GM12874 (cell line): Measurements from ENCODE around the gene TP53TG5.

Experiments
- CTCF ChIP-seq: IDR thresholded peaks from 2 replicates; pipeline ENCODE4 v1.5.1; 2011; ENCODE audit warnings: low read depth, mild to moderate bottlenecking, control low read depth, low read length, moderate library complexity; ENCODE audit not compliant: insufficient read depth

Gene TP53TG5

GRCh38 chr20:45336530-45337366 is 41.4 kb downstream of the TP53TG5 start:
- no peak for TF ChIP-seq CTCF

GRCh38 chr20:45330476-45330875 is 47.6 kb downstream of the TP53TG5 start:
- TF ChIP-seq CTCF = no peak

- no peak for TF ChIP-seq CTCF
These were observed 48.4 kb downstream of the TP53TG5 start for GRCh38 chr20:45329497-45330319.

- no peak for TF ChIP-seq CTCF
These were observed 49.7 kb downstream of the TP53TG5 start for GRCh38 chr20:45328451-45328850.

GRCh38 chr20:45325371-45325770 is 52.8 kb downstream of the TP53TG5 start:
- no peak for TF ChIP-seq CTCF

- TF ChIP-seq CTCF = no peak
These were observed 54.4 kb downstream of the TP53TG5 start for GRCh38 chr20:45323731-45324130.

GRCh38 chr20:45322952-45323383 is 55.2 kb downstream of the TP53TG5 start:
- peak; percentile 32; the same call in 1 of the 2 replicates for TF ChIP-seq CTCF
